ENCODE measurements around the gene GCK. TPM values are rescaled to one million over a fixed set of nuclear protein-coding genes. Genes with fewer than 3 reads are reported as not detected.
"Not testable (repeated sequence)": the region's sequence is repeated elsewhere in the genome, so short reads cannot be mapped to it uniquely, and the experiment has no call there.

GCK gene
- total RNA-seq, 4 donors from 2014 or later, result 0.16 to 0.96 TPM; not detected in 2

DNA sequence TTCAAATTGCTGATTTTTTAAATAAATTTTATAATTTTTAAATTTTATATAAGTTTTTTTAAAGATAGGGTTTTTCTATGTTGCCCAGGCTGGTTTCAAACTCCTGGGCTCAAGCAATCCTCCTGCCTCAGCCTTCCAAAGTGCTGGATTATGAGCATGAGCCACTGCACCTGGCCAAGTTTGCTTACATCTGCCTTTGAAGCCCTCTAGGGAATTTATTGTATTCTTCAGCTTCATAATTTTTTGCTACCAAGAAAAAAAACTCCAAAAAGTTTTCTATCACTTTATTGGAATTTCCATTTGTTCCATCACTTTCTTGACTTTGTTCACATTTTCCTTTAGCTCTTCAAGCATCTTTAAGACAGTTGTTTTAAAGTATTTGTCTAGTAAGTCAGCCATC is 62.1 kb downstream of the GCK start:
- Histone ChIP-seq H3K4me1 (peaks cover 6 to 14% (median 7%) of the 10 kb centered on the region in 4 donors), H3K36me3 (no peaks in the 10 kb centered on the region), H3K9me3 (no peaks in the 10 kb centered on the region), H3K27ac (no peak overlapping the region), H3K4me3 (no peak overlapping the region), H3K27me3 (no peaks in the 10 kb centered on the region)
- TF ChIP-seq, protein P1, sequence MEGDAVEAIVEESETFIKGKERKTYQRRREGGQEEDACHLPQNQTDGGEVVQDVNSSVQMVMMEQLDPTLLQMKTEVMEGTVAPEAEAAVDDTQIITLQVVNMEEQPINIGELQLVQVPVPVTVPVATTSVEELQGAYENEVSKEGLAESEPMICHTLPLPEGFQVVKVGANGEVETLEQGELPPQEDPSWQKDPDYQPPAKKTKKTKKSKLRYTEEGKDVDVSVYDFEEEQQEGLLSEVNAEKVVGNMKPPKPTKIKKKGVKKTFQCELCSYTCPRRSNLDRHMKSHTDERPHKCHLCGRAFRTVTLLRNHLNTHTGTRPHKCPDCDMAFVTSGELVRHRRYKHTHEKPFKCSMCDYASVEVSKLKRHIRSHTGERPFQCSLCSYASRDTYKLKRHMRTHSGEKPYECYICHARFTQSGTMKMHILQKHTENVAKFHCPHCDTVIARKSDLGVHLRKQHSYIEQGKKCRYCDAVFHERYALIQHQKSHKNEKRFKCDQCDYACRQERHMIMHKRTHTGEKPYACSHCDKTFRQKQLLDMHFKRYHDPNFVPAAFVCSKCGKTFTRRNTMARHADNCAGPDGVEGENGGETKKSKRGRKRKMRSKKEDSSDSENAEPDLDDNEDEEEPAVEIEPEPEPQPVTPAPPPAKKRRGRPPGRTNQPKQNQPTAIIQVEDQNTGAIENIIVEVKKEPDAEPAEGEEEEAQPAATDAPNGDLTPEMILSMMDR (IDR thresholded peaks at IDR 0.05), result no peak
- TF ChIP-seq EP300 (IDR thresholded peaks at IDR 0.05; ENCODE audit: low read depth), result no peak
- TF ChIP-seq POLR2A (IDR thresholded peaks at IDR 0.05), result no peak
- TF ChIP-seq POLR2AphosphoS5 (IDR thresholded peaks at IDR 0.05), result no peak
- no peak for DNase-seq
- in situ Hi-C loops (cut with MboI; ENCODE audit: low pct_ligation_motif_present in 1 of 4, low pct_unique_long_range_greater_than_20kb in 1 of 4, low sequenced_read_pairs in 3 of 4), result no loop called here
- intact Hi-C loops (cut with DNase I; ENCODE audit: low total_unique reads), result no loop called here

DNA sequence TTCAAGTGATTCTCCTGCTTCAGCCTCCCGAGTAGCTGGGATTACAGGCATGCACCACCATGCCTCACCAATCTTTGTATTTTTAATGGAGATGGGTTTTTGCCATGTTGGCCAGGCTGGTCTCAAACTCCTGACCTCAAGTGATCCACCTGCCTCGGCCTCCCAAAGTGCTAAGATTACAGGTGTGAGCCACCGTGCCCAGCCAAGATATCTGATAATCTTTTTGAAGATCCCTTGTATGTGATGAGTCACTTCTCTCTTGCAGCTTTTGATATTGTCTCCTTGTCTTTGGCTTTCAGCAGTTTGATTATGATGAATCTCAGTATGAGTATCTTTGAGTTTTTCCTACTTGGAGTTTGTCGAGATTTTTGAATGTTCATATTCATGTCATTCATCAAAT is 62.7 kb downstream of the GCK start:
- H3K4me3 ChIP-seq; H3K9me3 ChIP-seq; intact Hi-C loops (cut with DNase I; ENCODE audit: low total_unique reads); H3K27ac ChIP-seq; H3K27me3 ChIP-seq; in situ Hi-C loops (cut with MboI; ENCODE audit: low pct_ligation_motif_present in 1 of 4, low pct_unique_long_range_greater_than_20kb in 1 of 4, low sequenced_read_pairs in 3 of 4); H3K36me3 ChIP-seq; DNase-seq: not testable (repeated sequence)
- peaks cover 6 to 20% (median 7%) of the 10 kb centered on the region in 4 donors for H3K4me1 ChIP-seq
- 88 to 91% methylated on average over 4 of the region's 4 CpGs for WGBS, 2 donors (ENCODE audit: low coverage in 1 of 2)

DNA sequence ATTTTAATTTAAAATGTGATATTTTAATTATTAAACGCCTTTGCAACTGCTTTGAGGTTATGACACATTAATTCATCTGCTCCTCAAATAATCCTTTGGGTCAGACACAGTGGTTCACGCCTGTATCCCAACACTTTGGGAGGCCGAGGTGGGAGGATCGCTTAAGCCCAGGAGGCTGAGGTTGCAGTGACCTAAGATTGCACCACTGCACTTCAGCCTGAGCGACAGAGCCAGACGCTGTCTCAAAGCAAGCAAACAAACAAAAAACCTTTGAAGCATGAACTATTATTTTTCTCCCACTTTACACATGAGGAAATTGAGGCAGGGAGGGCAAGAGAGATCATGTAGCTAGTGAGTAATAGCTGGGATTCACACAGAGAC is 64.4 kb downstream of the GCK start:
- in situ Hi-C loops (cut with MboI; ENCODE audit: low pct_ligation_motif_present in 1 of 4, low pct_unique_long_range_greater_than_20kb in 1 of 4, low sequenced_read_pairs in 3 of 4), result no loop called here
- Histone ChIP-seq H3K27ac (no peak overlapping the region), H3K4me1 (peaks cover 6 to 20% (median 7%) of the 10 kb centered on the region in 4 donors), H3K9me3 (no peaks in the 10 kb centered on the region), H3K4me3 (no peak overlapping the region), H3K27me3 (no peaks in the 10 kb centered on the region), H3K36me3 (no peaks in the 10 kb centered on the region)
- DNase-seq, result no peak
- TF ChIP-seq POLR2AphosphoS5 (IDR thresholded peaks at IDR 0.05) (no peak), EP300 (IDR thresholded peaks at IDR 0.05; ENCODE audit: low read depth) (no peak)
- intact Hi-C loops (cut with DNase I; ENCODE audit: low total_unique reads), result loop anchor here (5.0 kb wide), 1 partner anchor 248 kb away; no protein-coding TSS in a partner anchor
- WGBS, 2 donors (ENCODE audit: low coverage in 1 of 2), result 95 to 98% methylated on average over 5 to 6 of the region's 6 CpGs

DNA sequence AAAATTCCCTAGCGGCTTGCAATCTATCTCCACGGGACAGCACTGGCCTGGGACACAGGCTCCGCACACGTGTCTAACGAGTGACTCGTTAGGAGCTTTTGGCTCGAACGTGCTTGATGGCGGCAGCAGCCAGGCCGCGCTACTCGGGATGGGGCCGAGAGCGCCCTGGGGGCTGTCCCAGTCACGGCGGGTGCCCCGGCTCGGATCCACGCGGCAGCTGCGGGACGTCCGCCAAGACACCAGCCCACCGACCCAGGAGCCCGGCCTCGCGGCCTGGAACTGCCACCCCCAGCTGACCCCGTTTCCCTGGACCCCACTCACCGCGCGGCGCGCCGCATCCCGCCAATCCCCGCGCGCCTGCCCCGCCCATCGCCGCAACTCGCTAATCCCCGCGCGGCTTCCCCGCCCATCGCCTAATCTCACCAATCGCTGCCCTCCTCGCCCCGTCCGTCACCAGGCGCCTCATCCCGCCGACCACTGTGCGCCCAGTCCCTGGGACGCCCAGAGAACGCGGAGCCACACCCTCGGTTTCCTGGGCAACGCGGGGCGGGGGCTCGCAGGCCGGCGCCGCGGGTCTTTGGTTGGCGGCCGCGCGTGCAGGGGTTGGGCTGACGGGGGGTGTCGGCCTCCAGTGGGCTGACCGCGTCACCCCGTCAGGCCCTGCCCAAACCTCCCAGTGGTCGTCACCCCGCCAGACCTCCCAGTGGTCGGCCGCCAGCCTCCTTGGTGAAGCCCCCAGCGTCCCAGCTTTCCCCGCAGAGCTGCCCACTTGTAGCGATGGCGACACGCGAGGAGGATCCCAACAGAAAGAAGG is 65.8 kb downstream of the GCK start, which contains the start of gene POLD2:
Gene POLD2 (minus strand): TSS at position 359 of the 814 bp plus-strand sequence. CDS start 1,495 bp downstream, outside the sequence.
- no peaks in the 10 kb centered on the region for H3K9me3 ChIP-seq
- H3K27ac ChIP-seq, result peak within 1 kb of the TSS; percentile 84 to 90 (median 88)
- peak; percentile 98 for DNase-seq
- H3K27me3 ChIP-seq, result no peaks in the 10 kb centered on the region
- H3K4me1 ChIP-seq, result peaks cover 6 to 20% (median 7%) of the 10 kb centered on the region in 4 donors
- no peak for TF ChIP-seq EP300 (IDR thresholded peaks at IDR 0.05; ENCODE audit: low read depth)
- TF ChIP-seq POLR2A (IDR thresholded peaks at IDR 0.05), result peak; percentile 68
- TF ChIP-seq, protein P1 (IDR thresholded peaks at IDR 0.05), result peak in 1 of 5 experiments; percentile 20
- peak; percentile 55 to 74 (median 56) for TF ChIP-seq POLR2AphosphoS5 (IDR thresholded peaks at IDR 0.05)
- in situ Hi-C loops (cut with MboI; ENCODE audit: low pct_ligation_motif_present in 1 of 4, low pct_unique_long_range_greater_than_20kb in 1 of 4, low sequenced_read_pairs in 3 of 4), result no loop called here
- intact Hi-C loops (cut with DNase I; ENCODE audit: low total_unique reads), result loop anchor here (5.0 kb wide), 1 partner anchor 246 kb away; no protein-coding TSS in a partner anchor
- 0 to 1% methylated on average over 4 to 45 of the region's 86 CpGs for WGBS, 2 donors (ENCODE audit: low coverage in 1 of 2)
- peak within 1 kb of the TSS; percentile 50 to 84 (median 68) for H3K4me3 ChIP-seq
- no peaks in the 10 kb centered on the region for H3K36me3 ChIP-seq

DNA sequence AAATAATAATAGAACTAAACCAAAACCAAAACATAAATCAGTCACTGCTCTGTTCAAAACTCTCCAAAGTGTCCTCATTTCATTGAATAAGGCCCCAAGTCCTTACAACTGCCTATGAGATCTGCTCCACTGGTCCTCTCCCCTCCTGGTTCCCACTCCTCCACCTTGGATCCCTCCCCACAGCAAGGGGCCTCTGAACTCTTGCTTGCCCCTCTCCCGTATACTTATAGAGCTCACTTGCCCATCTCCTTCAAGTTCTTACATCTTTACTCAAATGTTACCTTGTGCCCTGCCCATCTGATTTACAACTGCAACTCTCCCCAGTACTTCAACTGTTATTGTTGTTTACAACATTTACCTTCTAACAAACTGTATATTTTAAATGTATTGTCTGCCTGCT is 66.7 kb downstream of the GCK start:
- in situ Hi-C loops (cut with MboI; ENCODE audit: low pct_ligation_motif_present in 1 of 4, low pct_unique_long_range_greater_than_20kb in 1 of 4, low sequenced_read_pairs in 3 of 4), result no loop called here
- Histone ChIP-seq H3K36me3 (no peaks in the 10 kb centered on the region), H3K4me3 (peak overlapping the region in 3 of 4 donors; percentile 50 to 84 (median 80)), H3K27me3 (no peaks in the 10 kb centered on the region), H3K9me3 (no peaks in the 10 kb centered on the region), H3K4me1 (peaks cover 6 to 20% (median 7%) of the 10 kb centered on the region in 4 donors), H3K27ac (peak overlapping the region; percentile 84 to 90 (median 88))
- no peak for TF ChIP-seq POLR2A (IDR thresholded peaks at IDR 0.05)
- TF ChIP-seq, protein P1 (IDR thresholded peaks at IDR 0.05), result no peak
- TF ChIP-seq POLR2AphosphoS5 (IDR thresholded peaks at IDR 0.05), result no peak
- TF ChIP-seq EP300 (IDR thresholded peaks at IDR 0.05; ENCODE audit: low read depth), result no peak
- intact Hi-C loops (cut with DNase I; ENCODE audit: low total_unique reads), result loop anchor here (5.0 kb wide), 1 partner anchor 245 kb away; no protein-coding TSS in a partner anchor
- 30 to 50% methylated on average over 1 of the region's 1 CpG for WGBS, 2 donors (ENCODE audit: low coverage in 1 of 2)
- no peak for DNase-seq
